ENCODE data around the gene NCEH1. TPM values are rescaled to one million over a fixed set of nuclear protein-coding genes. Genes with fewer than 3 reads are reported as not detected.

NCEH1 gene
- total and polyA plus RNA-seq, 10 donors: 3.8 to 30.7 (median 16.9) TPM

DNA sequence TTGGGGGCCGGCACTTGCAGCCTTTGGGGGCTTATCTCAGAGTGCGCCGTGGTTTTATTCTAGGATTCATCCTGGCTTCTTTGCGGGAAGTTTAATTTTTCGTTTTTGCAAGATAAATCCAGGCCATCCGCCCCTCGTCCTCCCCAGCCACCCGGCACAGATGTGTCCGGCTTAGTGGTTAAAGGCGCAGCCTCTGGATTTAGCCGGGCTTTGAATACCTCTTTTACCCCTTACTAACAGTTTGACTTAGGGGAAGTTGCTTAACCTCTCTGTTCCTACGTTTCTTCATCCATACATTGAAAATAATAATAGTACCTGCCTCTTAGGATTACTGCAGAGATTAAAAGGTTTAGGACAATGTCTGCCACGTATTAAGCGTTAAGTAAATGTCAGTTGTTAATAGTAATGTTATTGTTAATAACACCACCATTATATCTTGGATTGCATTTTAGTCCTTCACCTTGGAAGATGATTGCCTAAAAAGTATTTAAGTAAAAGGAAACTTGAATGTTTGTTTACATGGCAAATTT, 40.4 kb upstream of the NCEH1 start:
- peaks cover 0 to 12% (median 0%) of the 10 kb centered on the region in 6 donors for H3K36me3 ChIP-seq
- WGBS, 5 donors: 1% methylated on average over 14 of the region's 14 CpGs
- H3K27ac ChIP-seq: peak overlapping the region; percentile 51 to 89 (median 79)
- H3K4me3 ChIP-seq: peak overlapping the region; percentile 77 to 98 (median 94)
- intact Hi-C loops (cut with DNase I; ENCODE audit: low total_unique reads): no loop called here
- no peaks in the 10 kb centered on the region for H3K9me3 ChIP-seq
- H3K27me3 ChIP-seq (replicated peaks in 1 of 7): no peaks in the 10 kb centered on the region
- no peak for DNase-seq
- TF ChIP-seq POLR2A (IDR thresholded peaks at IDR 0.05) (no peak), POLR2AphosphoS5 (IDR thresholded peaks at IDR 0.05) (no peak)
- TF ChIP-seq, protein P1, sequence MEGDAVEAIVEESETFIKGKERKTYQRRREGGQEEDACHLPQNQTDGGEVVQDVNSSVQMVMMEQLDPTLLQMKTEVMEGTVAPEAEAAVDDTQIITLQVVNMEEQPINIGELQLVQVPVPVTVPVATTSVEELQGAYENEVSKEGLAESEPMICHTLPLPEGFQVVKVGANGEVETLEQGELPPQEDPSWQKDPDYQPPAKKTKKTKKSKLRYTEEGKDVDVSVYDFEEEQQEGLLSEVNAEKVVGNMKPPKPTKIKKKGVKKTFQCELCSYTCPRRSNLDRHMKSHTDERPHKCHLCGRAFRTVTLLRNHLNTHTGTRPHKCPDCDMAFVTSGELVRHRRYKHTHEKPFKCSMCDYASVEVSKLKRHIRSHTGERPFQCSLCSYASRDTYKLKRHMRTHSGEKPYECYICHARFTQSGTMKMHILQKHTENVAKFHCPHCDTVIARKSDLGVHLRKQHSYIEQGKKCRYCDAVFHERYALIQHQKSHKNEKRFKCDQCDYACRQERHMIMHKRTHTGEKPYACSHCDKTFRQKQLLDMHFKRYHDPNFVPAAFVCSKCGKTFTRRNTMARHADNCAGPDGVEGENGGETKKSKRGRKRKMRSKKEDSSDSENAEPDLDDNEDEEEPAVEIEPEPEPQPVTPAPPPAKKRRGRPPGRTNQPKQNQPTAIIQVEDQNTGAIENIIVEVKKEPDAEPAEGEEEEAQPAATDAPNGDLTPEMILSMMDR (IDR thresholded peaks at IDR 0.05 in 8 of 11, conservative IDR thresholded peaks at IDR 0.05 in 3 of 11): no peak
- peaks cover 7 to 40% (median 22%) of the 10 kb centered on the region in 6 donors for H3K4me1 ChIP-seq

DNA sequence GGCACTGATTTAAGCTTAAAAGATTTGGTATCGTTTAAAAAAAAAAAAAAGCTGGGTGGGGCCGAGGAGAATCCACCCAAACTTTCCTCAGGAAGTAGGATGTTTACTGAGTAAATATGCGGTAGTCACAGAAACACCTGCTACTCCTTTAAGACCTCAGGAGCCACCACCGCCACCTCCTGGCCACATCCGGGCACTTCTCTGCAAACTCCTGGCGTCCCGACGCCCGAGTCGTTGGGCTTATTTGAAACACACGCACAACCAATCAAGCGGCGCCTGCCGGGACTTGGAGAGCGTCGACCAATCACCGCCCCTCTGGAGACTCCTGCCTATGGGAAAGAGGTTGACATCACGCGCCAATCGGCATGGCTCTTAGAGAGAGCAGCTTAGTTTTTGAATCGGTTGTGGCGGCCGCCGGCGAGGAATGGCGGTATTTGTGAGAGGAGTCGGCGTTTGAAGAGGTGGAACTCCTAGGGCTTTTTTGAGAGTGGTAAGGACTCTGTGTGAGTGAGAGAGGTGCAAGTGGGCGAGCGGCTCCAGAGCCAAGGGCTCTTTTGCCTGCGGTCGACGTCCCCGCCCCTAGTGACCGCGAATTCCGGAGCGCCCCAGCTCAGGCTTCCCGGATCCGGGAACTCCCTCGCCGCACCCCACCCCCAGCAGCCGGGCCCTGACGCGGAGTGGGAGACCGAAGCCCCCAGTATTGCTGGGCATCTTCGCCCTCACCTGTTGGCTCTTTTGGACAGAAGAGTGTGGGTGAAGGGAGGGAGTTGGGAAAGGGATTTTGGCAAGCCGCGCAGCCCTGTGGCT, 39.7 kb upstream of the NCEH1 start, which contains the start of gene ECT2:
TSS of gene ECT2 (plus strand) at position 359 of the 807 bp plus-strand sequence. CDS start 3,805 bp downstream, outside the sequence.
- Histone ChIP-seq H3K36me3 (peaks cover 0 to 5% (median 0%) of the 10 kb centered on the region in 6 donors), H3K9me3 (no peaks in the 10 kb centered on the region), H3K4me3 (peak within 1 kb of the TSS; percentile 77 to 98 (median 94)), H3K4me1 (peaks cover 7 to 40% (median 22%) of the 10 kb centered on the region in 6 donors), H3K27me3 (replicated peaks in 1 of 7) (no peaks in the 10 kb centered on the region), H3K27ac (peak within 1 kb of the TSS; percentile 51 to 89 (median 79))
- 0 to 1% (median 0%) methylated on average over 42 to 49 of the region's 49 CpGs for WGBS, 5 donors
- intact Hi-C loops (cut with DNase I; ENCODE audit: low total_unique reads): no loop called here
- DNase-seq: peak; percentile 99
- no peak for TF ChIP-seq POLR2A (IDR thresholded peaks at IDR 0.05)
- TF ChIP-seq, protein P1 (IDR thresholded peaks at IDR 0.05 in 8 of 11, conservative IDR thresholded peaks at IDR 0.05 in 3 of 11): peak; percentile 64 to 94 (median 83)
- TF ChIP-seq POLR2AphosphoS5 (IDR thresholded peaks at IDR 0.05): peak; percentile 77 to 84 (median 81)

DNA sequence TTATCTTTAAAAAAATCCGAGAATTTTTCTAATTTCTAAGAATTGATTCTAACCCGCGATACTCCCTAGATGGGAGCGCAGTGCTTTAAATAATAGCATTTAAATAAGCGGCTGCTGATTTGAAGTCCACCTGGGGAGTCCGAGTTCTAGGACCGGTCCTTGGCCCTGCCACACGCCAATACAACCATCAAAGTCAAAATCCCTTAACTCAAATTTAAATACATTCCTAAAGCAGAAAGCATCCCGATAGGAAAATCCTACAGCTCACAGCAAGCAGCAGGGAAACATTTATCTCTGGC, 39.2 kb upstream of the NCEH1 start:
- Histone ChIP-seq H3K4me1 (peaks cover 7 to 40% (median 22%) of the 10 kb centered on the region in 6 donors), H3K4me3 (peak overlapping the region; percentile 77 to 98 (median 94)), H3K27me3 (replicated peaks in 1 of 7) (no peaks in the 10 kb centered on the region), H3K9me3 (no peaks in the 10 kb centered on the region), H3K27ac (peak overlapping the region in 7 of 8 donors; percentile 51 to 89 (median 83)), H3K36me3 (no peaks in the 10 kb centered on the region)
- no peak for DNase-seq
- intact Hi-C loops (cut with DNase I; ENCODE audit: low total_unique reads): no loop called here
- 11 to 22% (median 19%) methylated on average over 9 of the region's 9 CpGs for WGBS, 5 donors
- TF ChIP-seq POLR2A (IDR thresholded peaks at IDR 0.05) (no peak), POLR2AphosphoS5 (IDR thresholded peaks at IDR 0.05) (no peak)
- TF ChIP-seq, protein P1 (IDR thresholded peaks at IDR 0.05 in 8 of 11, conservative IDR thresholded peaks at IDR 0.05 in 3 of 11): no peak

Measured in spleen (tissue), 11 donors.